Suprapubic skin (tissue), 4 donors: ENCODE results near the gene TSEN54. TPM values are rescaled to one million over a fixed set of nuclear protein-coding genes. Genes with fewer than 3 reads are reported as not detected.

Experiments
- DNase-seq, 2 donors: peaks; one replicate each; pipeline ENCODE4 v3.0.0-alpha.2; 2019; ENCODE audit warnings: low spot score in 2 of 2
- H3K27ac ChIP-seq: fragments of 200-600 bp; sonication (generic); one replicate; pipeline ENCODE4 v1.5.1; 2019
- H3K27me3 ChIP-seq: fragments of 200-600 bp; sonication (generic); one replicate; pipeline ENCODE4 v1.5.1; 2019
- H3K36me3 ChIP-seq: fragments of 200-600 bp; sonication (generic); one replicate; pipeline ENCODE4 v1.5.1; 2019
- H3K4me1 ChIP-seq: fragments of 200-600 bp; sonication (generic); one replicate; pipeline ENCODE4 v1.5.1; 2019
- H3K4me3 ChIP-seq: fragments of 200-600 bp; sonication (generic); one replicate; pipeline ENCODE4 v1.5.1; 2019; ENCODE audit warnings: mild to moderate bottlenecking
- H3K9me3 ChIP-seq: fragments of 200-600 bp; sonication (generic); one replicate; pipeline ENCODE4 v1.5.1; 2019
- CTCF ChIP-seq, 2 donors: fragments of 200-600 bp in 1 of 2; fragments of 450-650 bp in 1 of 2; sonication (generic) in 1 of 2; IDR thresholded peaks; one replicate each; pipeline ENCODE4 v1.5.1; 2016 to 2019; ENCODE audit warnings: antibody characterized with exemption in 2 of 2, mild to moderate bottlenecking in 1 of 2, moderate library complexity in 1 of 2
- EP300 ChIP-seq: sonication (generic); formaldehyde crosslinking; IDR thresholded peaks from one replicate; pipeline ENCODE4 v1.6.1; 2017; ENCODE audit warnings: antibody characterized with exemption
- POLR2A ChIP-seq, 2 donors: fragments of 450-650 bp; IDR thresholded peaks; one replicate each; pipeline ENCODE4 v1.6.1; 2017; ENCODE audit warnings: antibody characterized with exemption in 2 of 2, mild to moderate bottlenecking in 2 of 2, moderate library complexity in 2 of 2
- POLR2AphosphoS5 ChIP-seq, 3 donors: sonication (generic); formaldehyde crosslinking; IDR thresholded peaks; one replicate each; pipeline ENCODE4 v1.6.1; 2017; ENCODE audit warnings: antibody characterized with exemption in 3 of 3
- whole genome bisulfite sequencing: methylation state at CpG from one replicate; pipeline ENCODE4 v1.1.5; 2018; 5-methylcytosine and 5-hydroxymethylcytosine counted together
- total RNA-seq, 4 donors: library from RNA; depleted of rRNA; stranded (reverse); fragments of >200 nt; gene quantifications; one replicate each; pipeline ENCODE4 v1.1.0, GENCODE V29; 2016

TSEN54 gene
- total RNA-seq, 4 donors from 2014 or later = 53.9 to 73.5 (median 62.9) TPM

- WGBS = 78% methylated on average over 16 of the region's 16 CpGs
- no peak overlapping the region for H3K27ac ChIP-seq
- peaks cover 27% of the 10 kb centered on the region for H3K4me1 ChIP-seq
Observed at GRCh38 chr17:75482098-75482942, 34.0 kb upstream of the TSEN54 start.

GRCh38 chr17:75485688-75486087, 30.6 kb upstream of the TSEN54 start:
- Histone ChIP-seq H3K4me1 (peaks cover 36% of the 10 kb centered on the region), H3K27me3 (no peaks in the 10 kb centered on the region), H3K27ac (no peak overlapping the region), H3K9me3 (no peaks in the 10 kb centered on the region), H3K36me3 (peaks cover 9% of the 10 kb centered on the region), H3K4me3 (no peak overlapping the region)
- TF ChIP-seq POLR2AphosphoS5 (IDR thresholded peaks at IDR 0.05) = no peak
- no peak for DNase-seq
- WGBS = 83% methylated on average over 3 of the region's 12 CpGs

More at GRCh38 chr17:75482098-75482942, 34.0 kb upstream of the TSEN54 start:
- Histone ChIP-seq H3K27me3 (no peaks in the 10 kb centered on the region), H3K36me3 (peaks cover 9% of the 10 kb centered on the region), H3K4me3 (no peak overlapping the region), H3K9me3 (no peaks in the 10 kb centered on the region)
- no peak for DNase-seq
- TF ChIP-seq POLR2A (IDR thresholded peaks at IDR 0.05) (no peak), POLR2AphosphoS5 (IDR thresholded peaks at IDR 0.05) (no peak), EP300 (no peak), CTCF (IDR thresholded peaks at IDR 0.05) (no peak)

GRCh38 chr17:75486151-75486550, 30.2 kb upstream of the TSEN54 start:
- Histone ChIP-seq H3K9me3 (no peaks in the 10 kb centered on the region), H3K27ac (no peak overlapping the region), H3K4me3 (no peak overlapping the region), H3K27me3 (no peaks in the 10 kb centered on the region), H3K4me1 (peaks cover 32% of the 10 kb centered on the region), H3K36me3 (peaks cover 14% of the 10 kb centered on the region)
- 73% methylated on average over 11 of the region's 14 CpGs for WGBS
- DNase-seq = no peak
- TF ChIP-seq POLR2A (IDR thresholded peaks at IDR 0.05) (no peak), CTCF (IDR thresholded peaks at IDR 0.05) (no peak), POLR2AphosphoS5 (IDR thresholded peaks at IDR 0.05) (no peak), EP300 (no peak)

GRCh38 chr17:75486951-75487350, 29.4 kb upstream of the TSEN54 start:
- no peaks in the 10 kb centered on the region for H3K9me3 ChIP-seq
- H3K27me3 ChIP-seq = no peaks in the 10 kb centered on the region
- DNase-seq = no peak
- TF ChIP-seq EP300 = no peak
- no peak for TF ChIP-seq CTCF (IDR thresholded peaks at IDR 0.05)
- TF ChIP-seq POLR2AphosphoS5 (IDR thresholded peaks at IDR 0.05) = no peak
- no peak for TF ChIP-seq POLR2A (IDR thresholded peaks at IDR 0.05)
- WGBS = 84% methylated on average over 5 of the region's 5 CpGs
- peaks cover 22% of the 10 kb centered on the region for H3K36me3 ChIP-seq
- H3K4me3 ChIP-seq = no peak overlapping the region
- peaks cover 26% of the 10 kb centered on the region for H3K4me1 ChIP-seq
- H3K27ac ChIP-seq = no peak overlapping the region

GRCh38 chr17:75487351-75488070, 28.8 kb upstream of the TSEN54 start:
- Histone ChIP-seq H3K4me3 (peak overlapping the region; percentile 12), H3K27me3 (no peaks in the 10 kb centered on the region), H3K36me3 (peaks cover 25% of the 10 kb centered on the region), H3K9me3 (no peaks in the 10 kb centered on the region), H3K4me1 (peaks cover 26% of the 10 kb centered on the region), H3K27ac (no peak overlapping the region)
- whole genome bisulfite sequencing = 76% methylated on average over 10 of the region's 12 CpGs
- TF ChIP-seq POLR2AphosphoS5 (IDR thresholded peaks at IDR 0.05) = no peak
- TF ChIP-seq CTCF (IDR thresholded peaks at IDR 0.05) = no peak
- DNase-seq = no peak
